ENCODE measurements around the gene TXNIP. TPM values are rescaled to one million over a fixed set of nuclear protein-coding genes. Genes with fewer than 3 reads are reported as not detected.

Gene TXNIP
- total RNA-seq, 1 donor from 2014 or later: 213 TPM

GRCh38 chr1:145997718-145998023, 1.3 kb upstream of the TXNIP start:
- Histone ChIP-seq H4K20me1 (ENCODE audit: low read depth) (peaks cover 35% of the 10 kb centered on the region), H3K4me3 (peak overlapping the region; percentile 85), H3K36me3 (peaks cover 17% of the 10 kb centered on the region), H3K4me1 (peaks cover 39% of the 10 kb centered on the region), H3K9ac (no peak overlapping the region), H3K79me2 (ENCODE audit: low read depth) (peaks cover 22% of the 10 kb centered on the region), H3F3A (ENCODE audit: low read depth) (peaks cover 22% of the 10 kb centered on the region), H3K4me2 (peak overlapping the region; percentile 72), H2AFZ (replicated peaks) (no peak overlapping the region), H3K27ac (no peak overlapping the region), H3K27me3 (peaks cover 19% of the 10 kb centered on the region), H3K9me3 (ENCODE audit: low read depth) (no peaks in the 10 kb centered on the region)
- Mint-ChIP-seq H3K4me3 (peak overlapping the region; percentile 98), H3K4me1 (peaks cover 60% of the 10 kb centered on the region), H3K27me3 (ENCODE audit: insufficient read depth, low read depth) (peaks cover 8% of the 10 kb centered on the region), H3K9me3 (peaks cover 2% of the 10 kb centered on the region), H3K36me3 (peaks cover 36% of the 10 kb centered on the region), H3K27ac (peak overlapping the region; percentile 89)
- DNase-seq (ENCODE audit: low spot score): no peak
- no peak for TF ChIP-seq EZH2phosphoT487 (IDR thresholded peaks at IDR 0.05)
- TF ChIP-seq CTCF (IDR thresholded peaks at IDR 0.05): no peak
- no peak for TF ChIP-seq EZH2 (IDR thresholded peaks at IDR 0.05)

GRCh38 chr1:145997016-145997717, 788 bp upstream of the TXNIP start:
- H4K20me1 ChIP-seq (ENCODE audit: low read depth): peaks cover 40% of the 10 kb centered on the region
- H3K36me3 ChIP-seq: peaks cover 17% of the 10 kb centered on the region
- DNase-seq (ENCODE audit: low spot score): no peak
- TF ChIP-seq CTCF (IDR thresholded peaks at IDR 0.05) (no peak), EZH2 (IDR thresholded peaks at IDR 0.05) (no peak), EZH2phosphoT487 (IDR thresholded peaks at IDR 0.05) (no peak)
- Mint-ChIP-seq H3K36me3 (peaks cover 39% of the 10 kb centered on the region), H3K4me1 (peaks cover 64% of the 10 kb centered on the region), H3K4me3 (peak overlapping the region; percentile 98), H3K27me3 (ENCODE audit: insufficient read depth, low read depth) (peaks cover 8% of the 10 kb centered on the region), H3K27ac (peak overlapping the region; percentile 89), H3K9me3 (peaks cover 2% of the 10 kb centered on the region)
- H3K4me3 ChIP-seq: peak overlapping the region; percentile 85
- peaks cover 44% of the 10 kb centered on the region for H3K4me1 ChIP-seq
- H3K9ac ChIP-seq: no peak overlapping the region
- H2AFZ ChIP-seq (replicated peaks): peak overlapping the region; percentile 35
- H3K27ac ChIP-seq: no peak overlapping the region
- H3K9me3 ChIP-seq (ENCODE audit: low read depth): no peaks in the 10 kb centered on the region
- H3K4me2 ChIP-seq: peak overlapping the region; percentile 72
- peaks cover 27% of the 10 kb centered on the region for H3F3A ChIP-seq (ENCODE audit: low read depth)
- peaks cover 19% of the 10 kb centered on the region for H3K27me3 ChIP-seq
- H3K79me2 ChIP-seq (ENCODE audit: low read depth): peaks cover 22% of the 10 kb centered on the region

- Histone ChIP-seq H3K4me2 (peak overlapping the region; percentile 94), H3K79me2 (ENCODE audit: low read depth) (peaks cover 22% of the 10 kb centered on the region), H3K36me3 (peaks cover 17% of the 10 kb centered on the region), H2AFZ (replicated peaks) (no peak overlapping the region), H3K4me3 (peak overlapping the region; percentile 85), H3K27me3 (peaks cover 19% of the 10 kb centered on the region), H3F3A (ENCODE audit: low read depth) (peaks cover 37% of the 10 kb centered on the region), H3K4me1 (peaks cover 44% of the 10 kb centered on the region), H3K9me3 (ENCODE audit: low read depth) (no peaks in the 10 kb centered on the region), H3K27ac (no peak overlapping the region), H4K20me1 (ENCODE audit: low read depth) (peaks cover 48% of the 10 kb centered on the region), H3K9ac (peak overlapping the region; percentile 70)
- peaks cover 8% of the 10 kb centered on the region for H3K27me3 Mint-ChIP-seq (ENCODE audit: insufficient read depth, low read depth)
- H3K27ac Mint-ChIP-seq: peak overlapping the region; percentile 89
- TF ChIP-seq CTCF (IDR thresholded peaks at IDR 0.05): no peak
- TF ChIP-seq EZH2 (IDR thresholded peaks at IDR 0.05): no peak
- no peak for TF ChIP-seq EZH2phosphoT487 (IDR thresholded peaks at IDR 0.05)
- H3K36me3 Mint-ChIP-seq: peaks cover 42% of the 10 kb centered on the region
- peaks cover 65% of the 10 kb centered on the region for H3K4me1 Mint-ChIP-seq
- peak; percentile 37 for DNase-seq (ENCODE audit: low spot score)
- H3K4me3 Mint-ChIP-seq: peak overlapping the region; percentile 98
- peaks cover 2% of the 10 kb centered on the region for H3K9me3 Mint-ChIP-seq
These were observed 381 bp downstream of the TXNIP start for GRCh38 chr1:145995964-145996432.

Data from neural progenitor cell (in vitro differentiated cells).